HepG2 (cell line): ENCODE measurements around the gene CCDC181. TPM values are rescaled to one million over a fixed set of nuclear protein-coding genes. Genes with fewer than 3 reads are reported as not detected.

ENCODE experiments used
- ATAC-seq: fragments of 200-7000 bp; cut with Tn5 transposase; 3 replicates; pipeline ENCODE4 v1.9.1; 2020; ENCODE audit warnings: mild to moderate bottlenecking, moderate library complexity
- BruUV-seq: library from RNA; stranded (reverse); fragments of 400-500 nt; replicated peaks from 2 replicates; lab custom pipeline; 2021; lab: Mats Ljungman, UMichigan
- CTCF ChIA-PET: fragments of 300-600 bp; formaldehyde crosslinking; extraction: SDS; loops from one replicate; lab custom pipeline; 2021; ENCODE audit warnings: low total read pairs, inconsistent platforms, low intra/inter-chr PET ratio; lab: Yijun Ruan, JAX
- POLR2A ChIA-PET: fragments of 350-600 bp; sonication (Branson Sonifier 250); formaldehyde crosslinking; loops from one replicate; lab custom pipeline; 2020; ENCODE audit warnings: antibody characterized with exemption, inconsistent platforms; lab: Yijun Ruan, JAX
- DNase-seq: peaks from one replicate; pipeline ENCODE4 v3.0.0-alpha.2; 2015; ENCODE audit warnings: low spot score
- FAIRE-seq: peaks from 3 replicates; lab custom pipeline; 2011; peaks lifted over from hg19 to GRCh38; lab: Jason Lieb, UNC
- H2AFZ ChIP-seq: one replicate; pipeline ENCODE4 v1.6.1; 2011; ENCODE audit warnings: low read length, inconsistent platforms
- H3K27ac ChIP-seq: fragments of 300-600 bp; 3 replicates; pipeline ENCODE4 v1.8.0; 2011; ENCODE audit warnings: mixed run types, mild to moderate bottlenecking, mixed read lengths, low read length, inconsistent platforms; ENCODE audit not compliant: insufficient read depth; ENCODE audit errors: extremely low read length
- H3K27me3 ChIP-seq, 2 experiments: fragments of 200-600 bp in 1 of 2; 2 replicates in 1 of 2; 3 replicates in 1 of 2; pipeline versions ENCODE4 v1.6.0 to v1.8.0; 2011; ENCODE audit warnings: low read length in 2 of 2, mild to moderate bottlenecking in 2 of 2, moderate library complexity in 2 of 2, inconsistent platforms in 1 of 2; ENCODE audit not compliant: insufficient read depth in 2 of 2, control insufficient read depth in 1 of 2
- H3K36me3 ChIP-seq, 2 experiments: fragments of 200-600 bp in 1 of 2; replicated peaks in 1 of 2; 2 replicates in 1 of 2; 3 replicates in 1 of 2; pipeline versions ENCODE4 v1.5.1 to v1.8.0; 2011; ENCODE audit warnings: low read length in 2 of 2, inconsistent platforms in 1 of 2; ENCODE audit not compliant: insufficient read depth in 2 of 2, control insufficient read depth in 1 of 2
- H3K4me1 ChIP-seq: 2 replicates; pipeline ENCODE4 v1.5.1; 2012; ENCODE audit warnings: low read length, inconsistent platforms; ENCODE audit not compliant: insufficient read depth
- H3K4me2 ChIP-seq: 2 replicates; pipeline ENCODE4 v1.6.0; 2011; ENCODE audit warnings: low read depth, low read length, inconsistent platforms
- H3K4me3 ChIP-seq, 3 experiments: fragments of 200-600 bp in 1 of 3; sonication (generic), shearing (Covaris generic) in 1 of 3; replicated peaks in 1 of 3; 2 replicates each; pipeline ENCODE4 v1.5.1; 2011 to 2016; ENCODE audit warnings: low read length in 3 of 3, inconsistent platforms in 2 of 3, low read depth in 2 of 3, mild to moderate bottlenecking in 2 of 3, control low read depth in 1 of 3, mixed read lengths in 1 of 3; ENCODE audit not compliant: insufficient read depth in 1 of 3
- H3K79me2 ChIP-seq: one replicate; pipeline ENCODE4 v1.6.1; 2011; ENCODE audit warnings: low read length, inconsistent platforms; ENCODE audit not compliant: insufficient read depth
- H3K9ac ChIP-seq: 2 replicates; pipeline ENCODE4 v1.6.0; 2011; ENCODE audit warnings: mild to moderate bottlenecking, low read depth, low read length, inconsistent platforms; ENCODE audit not compliant: insufficient read depth
- H3K9me3 ChIP-seq: 2 replicates; pipeline ENCODE4 v1.5.1; 2012; ENCODE audit warnings: mild to moderate bottlenecking, low read length
- H4K20me1 ChIP-seq: 2 replicates; pipeline ENCODE4 v1.6.0; 2011; ENCODE audit warnings: inconsistent platforms, mild to moderate bottlenecking, low read length, moderate library complexity; ENCODE audit not compliant: insufficient read depth
- CHD4 ChIP-seq: fragments of 200-600 bp; sonication (generic); IDR thresholded peaks from 2 replicates; pipeline ENCODE4 v1.7.0; 2017; ENCODE audit warnings: mild to moderate bottlenecking, low read length, borderline replicate concordance
- HNRNPLL ChIP-seq: fragments of 200-400 bp; formaldehyde crosslinking; IDR thresholded peaks from 2 replicates; pipeline ENCODE4 v1.6.1; 2017; ENCODE audit warnings: mild to moderate bottlenecking, low read depth, low read length; ENCODE audit not compliant: poor library complexity, severe bottlenecking
- MAFK ChIP-seq, 2 experiments: IDR thresholded peaks in 1 of 2; conservative IDR thresholded peaks in 1 of 2; 2 replicates each; pipeline ENCODE4 v1.6.1; 2011; ENCODE audit warnings: improper control_type of control experiment in 2 of 2, low read length in 2 of 2
- NFYC ChIP-seq: IDR thresholded peaks from 2 replicates; pipeline ENCODE4 v1.6.1; 2016; ENCODE audit warnings: missing genetic modification reagents, missing compliant biosample characterization
- PTBP1 ChIP-seq: fragments of 200-400 bp; formaldehyde crosslinking; IDR thresholded peaks from 2 replicates; pipeline ENCODE4 v1.6.1; 2018; ENCODE audit warnings: low read length, low read depth; ENCODE audit not compliant: poor library complexity, severe bottlenecking
- RBM22 ChIP-seq: fragments of 200-400 bp; formaldehyde crosslinking; optimal IDR thresholded peaks from 2 replicates; pipeline ENCODE3; 2017; ENCODE audit warnings: mild to moderate bottlenecking, low read length, moderate library complexity
- SALL1 ChIP-seq: sonication (generic); formaldehyde crosslinking; IDR thresholded peaks from 2 replicates; pipeline ENCODE4 v1.8.0; 2022; ENCODE audit warnings: mild to moderate bottlenecking, missing genetic modification reagents
- SPEN ChIP-seq: sonication (generic); formaldehyde crosslinking; IDR thresholded peaks from 2 replicates; pipeline ENCODE4 v1.5.1; 2020; ENCODE audit warnings: low read depth, mild to moderate bottlenecking, missing genetic modification reagents
- SRSF9 ChIP-seq: fragments of 200-400 bp; formaldehyde crosslinking; IDR thresholded peaks from 2 replicates; pipeline ENCODE4 v1.6.1; 2018; ENCODE audit warnings: borderline replicate concordance, mild to moderate bottlenecking, low read depth, low read length; ENCODE audit not compliant: insufficient read depth, poor library complexity, severe bottlenecking
- YY1 ChIP-seq: IDR thresholded peaks from 2 replicates; pipeline ENCODE4 v1.6.1; 2011; ENCODE audit warnings: low read length, low read depth, moderate library complexity, mild to moderate bottlenecking; ENCODE audit not compliant: insufficient read depth, insufficient replicate concordance
- ZFP82 ChIP-seq: sonication (generic); formaldehyde crosslinking; IDR thresholded peaks from 2 replicates; pipeline ENCODE4 v1.5.1; 2020; ENCODE audit warnings: mild to moderate bottlenecking, missing genetic modification reagents, borderline replicate concordance
- ZNF18 ChIP-seq: sonication (generic); formaldehyde crosslinking; IDR thresholded peaks from 2 replicates; pipeline ENCODE4 v1.8.0; 2022; ENCODE audit warnings: mild to moderate bottlenecking, missing genetic modification reagents; ENCODE audit not compliant: insufficient replicate concordance
- ZNF619 ChIP-seq: sonication (generic); formaldehyde crosslinking; IDR thresholded peaks from 2 replicates; pipeline ENCODE4 v1.4.0; 2020; ENCODE audit warnings: mild to moderate bottlenecking, missing genetic modification reagents
- WGBS: methylation state at CpG from one replicate; pipeline ENCODE4 v1.1.6; 2017; ENCODE audit warnings: low lambda C conversion rate; 5-methylcytosine and 5-hydroxymethylcytosine counted together
- in situ Hi-C: cut with HindIII; loops from 2 replicates; pipeline ENCODE4 v1.10.0; 2017; ENCODE audit warnings: low pct_unique_long_range_greater_than_20kb; ENCODE audit not compliant: extremely low pct_ligation_motif_present
- intact Hi-C: fragments of 100-400 bp; cut with micrococcal nuclease; formaldehyde crosslinking; loops from one replicate; pipeline ENCODE4 v1.10.0; 2022; ENCODE audit not compliant: unreplicated experiment
- polyA plus RNA-seq, 8 experiments: library from polyadenylated mRNA; depleted of rRNA in 3 of 8; stranded (reverse) in 7 of 8; unstranded in 1 of 8; fragments of >200 nt; fragmentation: Illumina TruSeq in 4 of 8; extraction: Trizol in 4 of 8; gene quantifications; 2 replicates each; pipeline versions ENCODE4 v1.2.1 to v1.2.3, GENCODE V29; 2011 to 2016; ENCODE audit warnings: low read depth in 4 of 8, missing spikeins in 1 of 8, mixed read lengths in 1 of 8; ENCODE audit not compliant: insufficient read depth in 1 of 8
- total RNA-seq, 5 experiments: library from RNA; depleted of rRNA; stranded (reverse); fragments of >200 nt; fragmentation: Illumina TruSeq; extraction: Trizol; gene quantifications; 2 replicates each; pipeline ENCODE4 v1.2.3, GENCODE V29; 2016; ENCODE audit warnings: low read depth in 1 of 5
- TF ChIP-seq, protein P1 (sequence below): IDR thresholded peaks from 2 replicates; pipeline ENCODE4 v1.6.1; 2016; ENCODE audit warnings: control low read depth

Gene CCDC181
- total and polyA plus RNA-seq, 2 of the 13 experiments (the other 11 are each of a cell fraction or from before 2014, with no cell fraction given) = 0.07 TPM; not detected in 1

- Histone ChIP-seq H3K36me3 (peaks cover 8 to 36% of the 10 kb centered on the region in 2 experiments; a peak in 4 of 5 replicates), H4K20me1 (peaks cover 24% of the 10 kb centered on the region), H3K4me1 (peaks cover 9% of the 10 kb centered on the region), H3K9ac (no peak overlapping the region), H3K4me2 (no peak overlapping the region), H3K27ac (no peak overlapping the region), H3K4me3 (no peak overlapping the region), H3K27me3 (no peaks in the 10 kb centered on the region), H3K79me2 (peaks cover 41% of the 10 kb centered on the region), H3K9me3 (no peaks in the 10 kb centered on the region), H2AFZ (no peak overlapping the region)
- POLR2A ChIA-PET = interaction anchor here (1.2 kb wide), 1 partner anchor 12 kb away, joined by 3 read pairs; no protein-coding TSS in a partner anchor
- CTCF ChIA-PET = no interaction called here
- FAIRE-seq = no peak
- in situ Hi-C loops (no loop called here), intact Hi-C loops (no loop called here)
- WGBS = 95% methylated on average over 1 of the region's 1 CpG
- no peak for TF ChIP-seq SALL1 (CRISPR knock-in tag)
- TF ChIP-seq RBM22 = peak; percentile 54
- no peak for TF ChIP-seq PTBP1
- TF ChIP-seq MAFK (conservative IDR thresholded peaks at IDR 0.05 in 1 of 2, IDR thresholded peaks at IDR 0.05 in 1 of 2; ENCODE audit: low read length in 2 of 2) = peak; percentile 55 to 60
- TF ChIP-seq ZNF619 = no peak
- no peak for TF ChIP-seq SRSF9
- no peak for TF ChIP-seq CHD4
- no peak for TF ChIP-seq HNRNPLL
- no peak for DNase-seq
- no TSS peak for BruUV-seq
- no peak for ATAC-seq
Measured at GRCh38 chr1:169474302-169474995, 47.2 kb upstream of the CCDC181 start.

- CTCF ChIA-PET = no interaction called here
- TF ChIP-seq ZFP82 (CRISPR knock-in tag) (no peak), NFYC (CRISPR knock-in tag) (no peak), YY1 (no peak), SPEN (no peak), ZNF18 (CRISPR knock-in tag) (no peak)
- TF ChIP-seq, protein P1, sequence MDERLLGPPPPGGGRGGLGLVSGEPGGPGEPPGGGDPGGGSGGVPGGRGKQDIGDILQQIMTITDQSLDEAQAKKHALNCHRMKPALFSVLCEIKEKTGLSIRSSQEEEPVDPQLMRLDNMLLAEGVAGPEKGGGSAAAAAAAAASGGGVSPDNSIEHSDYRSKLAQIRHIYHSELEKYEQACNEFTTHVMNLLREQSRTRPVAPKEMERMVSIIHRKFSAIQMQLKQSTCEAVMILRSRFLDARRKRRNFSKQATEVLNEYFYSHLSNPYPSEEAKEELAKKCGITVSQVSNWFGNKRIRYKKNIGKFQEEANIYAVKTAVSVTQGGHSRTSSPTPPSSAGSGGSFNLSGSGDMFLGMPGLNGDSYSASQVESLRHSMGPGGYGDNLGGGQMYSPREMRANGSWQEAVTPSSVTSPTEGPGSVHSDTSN (CRISPR knock-in tag) = no peak
Measured at GRCh38 chr1:169473347-169473746, 46.1 kb upstream of the CCDC181 start.

More at GRCh38 chr1:169473347-169473746, 46.1 kb upstream of the CCDC181 start:
- DNase-seq (no peak), FAIRE-seq (no peak), ATAC-seq (no peak)
- Histone ChIP-seq H3K4me1 (no peaks in the 10 kb centered on the region), H2AFZ (no peak overlapping the region), H3K4me2 (no peak overlapping the region), H3K4me3 (no peak overlapping the region), H3K9ac (no peak overlapping the region), H3K27me3 (no peaks in the 10 kb centered on the region), H3K9me3 (no peaks in the 10 kb centered on the region), H3K36me3 (peaks cover 8 to 42% of the 10 kb centered on the region in 2 experiments; a peak in 4 of 5 replicates), H3K79me2 (peaks cover 30% of the 10 kb centered on the region), H4K20me1 (peaks cover 15% of the 10 kb centered on the region; the same call in 1 of the 2 replicates), H3K27ac (no peak overlapping the region)
- in situ Hi-C loops = no loop called here
- no TSS peak for BruUV-seq
- POLR2A ChIA-PET = no interaction called here
- 94% methylated on average over 5 of the region's 5 CpGs for WGBS
- intact Hi-C loops = no loop called here
